NCI-H82 treated with DMSO at 0.1 percent for 48 hours (cell line): ENCODE data around the gene FGFR2.
A peak's percentile ranks its signal among the peaks of the same experiment; 100 is the strongest.
"Not testable (repeated sequence)": the region's sequence is repeated elsewhere in the genome, so short reads cannot be mapped to it uniquely, and the experiment has no call there.

Experiments
- DNase-seq: peaks from one replicate; lab custom pipeline; 2025; ENCODE audit not compliant: unreplicated experiment; lab: John Stamatoyannopoulos, UW

FGFR2 gene

DNA sequence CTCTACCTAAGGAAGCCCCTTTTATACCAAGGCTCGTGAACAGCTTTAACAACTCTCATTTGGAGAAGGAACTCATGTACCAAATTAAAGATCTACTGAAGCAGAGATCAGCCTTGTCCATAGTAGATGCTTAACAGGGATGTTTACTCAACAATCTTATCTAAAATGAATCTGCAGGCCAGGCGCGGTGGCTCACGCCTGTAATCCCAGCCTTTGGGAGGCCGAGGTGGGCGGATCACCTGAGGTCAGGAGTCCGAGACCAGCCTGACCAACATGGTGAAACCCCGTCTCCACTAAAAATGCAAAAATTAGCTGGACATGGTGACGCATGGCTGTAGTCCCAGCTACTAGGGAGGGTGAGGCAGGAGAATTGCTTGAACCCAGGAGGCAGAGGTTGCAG, 43.3 kb downstream of the FGFR2 start:
- not testable (repeated sequence) for DNase-seq

DNA sequence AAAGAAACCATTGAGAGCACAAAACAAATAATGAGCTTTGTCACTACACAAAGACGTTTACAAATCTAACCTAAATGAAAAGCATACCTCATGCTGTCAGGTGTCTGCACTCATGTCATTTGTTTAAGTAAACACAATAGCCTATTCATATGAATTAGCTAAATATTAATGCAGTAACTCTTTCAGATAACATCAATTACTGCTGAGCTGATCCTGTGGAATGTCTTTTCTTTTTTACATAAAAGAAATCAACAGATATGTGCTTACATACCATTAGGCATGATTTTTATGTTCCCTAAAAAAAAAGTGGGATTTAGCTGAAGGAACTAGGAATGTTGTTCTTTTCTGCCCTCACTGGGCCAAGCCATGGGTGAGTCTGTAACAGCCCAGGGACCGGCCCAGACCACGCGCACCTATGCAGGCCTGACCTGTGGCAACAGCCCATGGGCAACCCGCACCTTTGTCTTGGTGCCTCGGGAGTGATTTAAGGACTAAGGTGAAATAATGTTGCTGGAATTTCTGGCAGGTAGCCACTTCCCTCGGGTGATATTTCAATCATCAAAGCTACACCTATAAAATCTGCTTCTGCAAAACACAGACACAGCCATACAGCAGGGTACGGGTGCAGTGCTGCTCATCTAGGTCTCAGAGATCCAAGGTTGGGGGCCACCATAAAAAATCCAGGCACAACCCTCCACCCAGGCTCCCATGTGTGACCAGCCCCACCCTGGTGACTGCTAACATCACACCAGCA, 44.6 kb downstream of the FGFR2 start:
- DNase-seq = no peak

DNA sequence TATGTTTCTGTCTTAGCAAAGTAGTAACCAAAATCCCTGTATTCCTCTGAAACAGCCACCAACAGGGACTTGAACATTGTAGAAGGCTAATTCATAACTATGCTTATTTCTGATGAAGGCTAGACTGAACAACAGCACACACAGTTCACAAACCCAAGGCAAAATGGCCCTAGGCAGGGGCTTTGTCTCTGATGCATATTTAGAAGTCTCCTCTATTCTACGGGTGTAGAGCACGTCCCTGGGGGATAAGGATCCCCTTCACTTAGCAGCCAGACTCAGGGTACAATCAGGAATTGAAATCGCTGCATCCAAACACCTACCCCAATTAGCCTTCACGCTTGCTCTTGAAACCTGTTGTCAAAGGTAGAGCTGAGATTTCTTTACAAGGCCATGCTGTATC, 45.5 kb downstream of the FGFR2 start:
- DNase-seq = no peak

DNA sequence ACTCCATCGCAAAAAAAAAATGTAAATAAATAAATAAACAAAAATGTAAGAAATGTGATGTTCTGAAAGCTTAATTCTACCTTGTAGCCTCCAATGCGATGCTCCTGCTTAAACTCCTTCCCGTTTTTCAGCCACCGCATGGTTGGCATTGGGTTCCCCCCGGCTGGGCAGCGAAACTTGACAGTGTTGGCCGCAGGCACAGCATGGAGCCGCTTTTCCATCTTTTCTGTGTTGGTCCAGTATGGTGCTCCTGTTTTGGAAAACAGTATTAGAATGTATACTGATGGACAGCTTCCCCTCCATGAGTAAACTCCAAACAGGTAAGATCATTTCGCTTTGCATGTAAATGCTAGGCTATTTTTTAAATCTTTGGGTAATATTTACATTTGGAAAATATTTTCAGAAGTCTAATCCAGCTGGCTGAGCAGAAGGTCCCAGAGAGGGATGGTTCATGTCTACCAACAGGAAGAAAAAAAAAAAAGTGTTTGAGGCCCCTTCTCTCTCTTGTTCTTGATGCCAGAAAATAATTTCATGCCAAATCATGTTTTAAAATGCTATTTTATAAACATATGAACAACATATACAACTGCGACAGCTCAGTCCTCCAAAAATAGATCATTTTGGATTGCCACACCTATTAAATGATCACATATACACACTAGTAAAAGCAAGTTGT, 46.9 kb downstream of the FGFR2 start:
- DNase-seq = no peak

DNA sequence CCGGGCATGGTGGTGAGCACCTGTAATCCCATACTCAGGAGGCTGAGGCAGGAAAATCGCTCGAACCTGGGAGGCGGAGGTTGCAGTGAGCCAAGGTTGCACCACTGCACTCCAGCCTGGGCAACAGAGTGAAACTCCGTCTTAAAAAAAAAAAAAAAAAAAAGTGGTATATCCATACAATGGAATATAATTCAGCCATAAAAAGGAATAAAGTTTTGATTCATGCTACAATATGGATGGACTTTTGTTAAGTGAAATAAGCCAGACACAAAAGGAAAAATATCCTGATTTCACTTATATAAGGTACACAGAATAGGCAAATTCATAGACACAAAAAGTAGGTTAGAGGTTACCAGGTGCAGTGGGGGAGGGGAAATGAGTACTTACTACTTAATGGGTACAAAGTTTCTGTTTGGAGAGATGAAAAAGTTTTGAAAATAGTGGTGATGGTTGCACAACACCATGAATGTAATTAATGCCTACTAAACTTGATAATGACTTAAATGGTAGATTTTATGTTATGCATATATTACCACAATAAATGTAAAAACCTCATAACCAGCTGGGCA, 53.9 kb downstream of the FGFR2 start:
- DNase-seq = no peak

DNA sequence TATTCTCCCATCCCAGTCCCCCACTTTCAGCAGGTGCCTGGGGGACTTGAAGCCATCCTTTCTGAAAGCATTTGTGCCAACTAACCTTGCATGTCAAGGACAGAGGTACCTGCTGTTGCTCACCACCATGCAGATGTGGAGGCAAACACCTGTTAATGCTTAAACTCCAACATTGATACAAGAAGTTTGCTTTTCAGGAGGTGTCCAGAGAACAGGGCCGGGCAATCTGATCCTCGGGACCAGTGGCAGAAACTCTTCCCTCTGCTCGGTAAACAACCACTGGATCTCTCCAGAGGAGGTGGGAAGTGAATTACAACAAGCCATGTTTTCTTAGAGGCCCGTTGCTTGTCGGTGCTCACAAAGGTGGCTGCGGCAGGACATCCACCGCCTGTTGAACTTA, 54.7 kb downstream of the FGFR2 start:
- DNase-seq = no peak

DNA sequence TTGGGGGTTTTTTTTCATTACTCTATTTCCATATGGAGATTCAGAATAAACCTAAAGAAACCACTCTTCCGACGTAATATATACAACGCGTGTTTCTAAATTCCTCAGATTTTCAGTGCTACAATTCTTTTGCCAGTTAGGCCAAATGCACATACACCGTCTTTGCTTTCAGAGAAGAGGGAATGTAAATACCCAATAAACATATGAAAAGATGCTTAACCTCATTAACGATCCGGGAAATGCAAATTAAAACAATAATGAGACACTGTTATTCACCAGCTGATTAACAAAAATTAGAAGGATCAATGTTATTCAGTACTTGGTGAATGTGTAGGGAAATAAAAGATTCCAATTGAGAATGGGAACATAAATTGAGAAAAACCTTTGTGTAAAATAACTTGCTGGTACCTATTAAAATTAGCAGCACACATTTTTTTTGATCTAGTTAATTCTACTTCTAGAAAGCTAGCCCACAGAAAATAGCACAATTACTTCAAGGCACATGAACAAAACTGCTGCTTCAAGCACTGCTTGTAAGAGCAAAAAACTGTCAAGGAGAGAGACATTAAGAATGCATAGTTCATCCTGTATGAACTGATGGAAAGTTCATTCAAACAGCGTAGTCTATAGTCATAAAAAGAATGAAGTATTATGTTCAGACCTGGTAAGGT, 56.7 kb downstream of the FGFR2 start:
- no peak for DNase-seq

DNA sequence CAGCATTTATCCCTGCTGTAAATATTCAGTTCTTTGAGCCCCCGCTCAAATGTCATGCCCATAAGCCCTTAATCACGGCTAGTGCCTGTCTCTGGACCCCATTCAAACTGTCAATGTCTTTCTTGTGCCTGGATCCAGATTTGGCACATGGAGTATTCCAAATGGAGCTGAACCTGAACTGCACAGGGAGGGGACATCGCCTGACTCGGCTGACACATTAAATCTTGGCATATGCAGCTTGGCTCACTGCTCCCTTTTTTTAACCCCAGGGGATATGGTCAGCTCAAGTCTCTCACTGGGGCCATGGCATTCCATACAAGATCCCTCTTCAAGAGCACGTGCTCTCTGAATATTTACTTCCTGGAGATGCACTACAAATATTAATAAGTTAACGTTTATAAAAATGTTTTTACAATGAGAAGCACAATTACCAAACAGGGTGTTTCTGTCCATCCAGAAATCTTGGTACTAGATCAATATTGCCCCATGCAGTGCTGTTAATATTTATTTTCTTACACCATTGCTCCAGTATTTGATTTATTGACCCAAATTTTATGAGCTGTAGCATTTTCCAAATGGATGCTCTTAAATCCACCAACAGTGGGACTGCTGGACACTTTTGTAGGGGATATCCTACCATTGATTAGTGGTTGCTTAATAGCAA, 57.4 kb downstream of the FGFR2 start:
- no peak for DNase-seq

DNA sequence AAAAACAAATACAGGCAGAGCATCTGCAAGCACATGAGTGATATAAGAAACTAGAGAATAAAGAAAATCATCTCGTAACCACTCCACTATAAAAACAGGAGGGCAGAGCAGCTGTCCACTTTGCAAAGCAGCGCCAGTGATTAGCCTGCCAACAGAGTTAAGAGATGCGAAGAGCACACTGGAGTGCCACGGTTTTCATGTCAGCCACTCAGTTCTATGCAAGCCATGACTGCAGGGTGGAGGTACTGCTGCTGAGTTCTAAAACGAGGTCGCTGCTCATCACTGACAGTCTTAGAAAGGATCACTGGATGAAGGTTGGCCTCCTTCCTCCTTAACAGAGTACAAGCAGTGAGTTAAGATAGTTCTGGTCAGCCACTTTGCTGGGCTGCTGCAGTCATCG, 58.5 kb downstream of the FGFR2 start:
- DNase-seq = no peak

DNA sequence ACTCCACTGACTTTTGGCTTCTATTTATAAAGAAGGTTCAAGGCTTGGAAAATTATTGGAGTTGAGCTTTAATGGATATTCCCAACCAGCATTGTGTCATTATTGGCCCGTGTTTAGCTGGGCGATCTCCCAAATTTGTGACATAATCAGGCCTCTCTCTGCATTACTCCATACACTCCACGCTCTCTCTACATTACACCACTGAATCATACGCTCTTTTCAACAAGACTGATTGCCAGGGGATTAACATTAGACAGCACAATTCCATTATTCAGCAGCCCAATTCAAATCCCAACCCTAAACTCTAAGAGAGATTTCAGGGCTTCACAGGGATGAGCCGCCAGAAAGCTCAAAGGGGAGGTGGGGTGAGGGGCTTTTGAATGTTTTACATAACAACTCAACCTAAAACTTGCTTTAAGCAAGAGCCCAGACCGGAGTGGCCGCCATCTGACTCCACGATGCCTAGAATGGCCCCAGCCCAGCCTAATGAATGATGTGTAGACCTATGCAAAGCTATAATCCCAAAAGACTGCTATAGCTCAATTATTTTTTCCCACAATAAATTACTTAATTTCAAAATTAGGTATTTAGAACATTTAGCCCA, 61.8 kb downstream of the FGFR2 start:
- DNase-seq = peak; percentile 55

DNA sequence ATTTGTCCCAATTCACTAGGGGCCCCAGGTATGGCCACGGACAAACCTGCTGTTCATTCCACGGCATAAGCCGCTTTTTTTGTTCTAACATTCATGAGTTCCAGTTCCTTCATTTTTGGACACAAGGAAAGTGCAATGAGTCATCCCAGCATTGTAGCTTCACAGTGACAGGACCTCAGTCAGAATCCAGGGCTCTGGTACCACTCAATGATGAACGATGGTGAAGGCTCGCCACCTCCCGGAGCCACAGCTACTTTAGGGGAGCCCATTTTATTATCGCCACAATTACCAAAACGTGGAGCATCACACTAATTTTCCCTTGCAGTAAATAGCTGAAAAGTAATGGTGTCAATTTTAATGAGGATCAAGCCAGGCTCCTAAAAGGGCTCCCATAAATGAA, 62.9 kb downstream of the FGFR2 start:
- no peak for DNase-seq

DNA sequence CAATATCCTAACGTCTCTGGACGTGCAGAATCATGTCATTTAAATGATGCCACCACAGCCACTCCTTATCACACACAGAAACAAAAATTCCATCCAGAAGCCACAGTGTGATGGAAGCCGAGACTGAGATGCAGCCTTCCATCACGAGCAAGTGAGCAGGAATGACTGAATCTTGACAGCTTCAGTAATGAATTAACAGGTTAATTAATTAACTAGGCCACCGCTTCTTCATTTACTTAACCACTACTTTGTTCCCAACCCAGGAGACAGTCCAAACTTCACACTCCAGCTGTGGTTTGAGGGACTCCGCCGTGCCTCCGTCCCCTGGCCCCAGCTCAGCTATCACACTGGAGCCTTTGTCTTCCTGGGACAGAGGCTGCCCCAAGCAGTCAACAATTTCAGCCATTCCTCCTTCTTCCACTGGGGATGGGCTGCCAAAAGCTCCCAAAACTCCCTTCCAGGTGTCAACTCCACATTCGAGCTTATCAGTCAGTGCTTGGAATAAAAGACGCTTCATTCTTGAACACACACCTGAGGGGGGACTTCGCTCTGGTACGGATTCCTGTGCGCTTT, 65.9 kb downstream of the FGFR2 start:
- no peak for DNase-seq

DNA sequence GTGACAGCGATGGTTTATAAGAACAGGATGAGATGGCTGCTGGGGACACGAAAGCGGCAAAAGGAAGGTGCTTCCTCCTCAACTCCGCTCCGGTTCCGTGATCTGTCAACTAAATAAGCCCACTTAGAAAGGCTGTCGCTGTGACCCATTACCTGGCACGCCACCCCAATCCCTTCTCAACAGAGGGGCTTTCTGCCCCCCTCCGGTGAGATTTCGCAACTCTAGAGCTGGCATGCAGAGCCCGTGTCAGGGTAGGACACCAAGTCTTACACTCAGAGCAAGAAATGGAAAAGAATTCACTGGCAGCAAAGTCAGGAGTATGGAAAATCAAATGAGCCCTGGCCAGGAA, 66.4 kb downstream of the FGFR2 start:
- no peak for DNase-seq

DNA sequence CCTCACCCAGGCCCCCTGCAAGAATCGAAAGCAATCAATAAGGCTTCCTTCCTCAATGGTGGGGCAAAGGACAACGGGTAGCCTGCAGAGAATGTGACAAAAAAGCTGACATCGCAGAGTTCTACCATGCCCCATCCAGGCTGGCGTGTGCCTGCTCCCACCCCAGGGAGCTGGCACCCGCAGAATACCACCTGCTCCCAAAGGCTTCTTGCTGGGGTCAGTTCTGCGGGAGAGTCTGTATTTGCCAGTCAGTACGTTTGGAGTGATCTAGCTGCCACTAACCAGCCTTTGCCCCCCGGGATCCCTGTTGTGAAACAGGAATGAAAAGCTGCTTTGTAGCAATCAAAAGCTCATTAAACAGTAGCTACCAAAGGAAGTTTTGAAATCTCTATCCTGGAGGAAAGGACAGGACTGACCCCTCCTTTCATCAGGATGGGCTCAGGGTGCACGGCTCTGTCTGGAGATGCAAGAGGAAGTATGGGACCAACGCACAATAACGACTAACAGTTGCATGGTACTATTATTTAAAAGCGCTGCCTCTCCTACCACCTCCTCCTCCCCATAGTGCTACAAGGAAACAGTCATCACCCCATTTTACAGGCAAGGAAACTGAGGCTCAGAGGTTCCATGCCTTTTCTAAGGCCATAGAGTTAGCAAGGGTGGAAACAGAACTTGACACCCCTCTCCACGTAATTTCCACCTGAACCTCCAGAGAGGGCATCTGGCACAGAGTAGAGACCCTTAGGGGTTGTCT, 67.0 kb downstream of the FGFR2 start:
- no peak for DNase-seq

DNA sequence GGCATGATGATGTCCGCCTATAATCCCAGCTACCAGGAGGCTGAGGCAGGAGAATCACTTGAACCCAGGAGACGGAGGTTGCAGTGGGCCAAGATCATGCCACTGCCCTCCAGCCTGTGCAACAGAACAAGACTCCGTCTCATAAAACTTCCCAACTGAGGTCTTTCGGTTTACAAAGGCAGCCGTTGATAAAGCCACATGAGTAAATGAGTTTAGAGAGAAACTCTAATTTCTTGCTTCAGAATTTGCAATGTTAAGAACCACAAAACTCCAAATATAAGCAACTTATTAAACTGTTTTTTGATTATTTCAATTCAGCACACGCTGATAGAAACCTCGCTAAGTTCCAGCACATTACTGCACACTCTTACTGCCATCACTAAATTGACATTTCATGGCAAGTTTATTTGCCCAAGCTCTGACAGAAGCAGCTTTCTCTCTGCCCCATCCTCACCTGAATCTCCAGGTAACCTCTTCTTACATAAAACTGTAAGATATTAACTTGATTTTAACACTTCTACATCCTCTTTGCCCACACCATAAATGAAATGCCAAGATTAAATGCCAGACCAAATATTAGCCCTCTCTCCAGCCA, 67.7 kb downstream of the FGFR2 start:
- DNase-seq = no peak

DNA sequence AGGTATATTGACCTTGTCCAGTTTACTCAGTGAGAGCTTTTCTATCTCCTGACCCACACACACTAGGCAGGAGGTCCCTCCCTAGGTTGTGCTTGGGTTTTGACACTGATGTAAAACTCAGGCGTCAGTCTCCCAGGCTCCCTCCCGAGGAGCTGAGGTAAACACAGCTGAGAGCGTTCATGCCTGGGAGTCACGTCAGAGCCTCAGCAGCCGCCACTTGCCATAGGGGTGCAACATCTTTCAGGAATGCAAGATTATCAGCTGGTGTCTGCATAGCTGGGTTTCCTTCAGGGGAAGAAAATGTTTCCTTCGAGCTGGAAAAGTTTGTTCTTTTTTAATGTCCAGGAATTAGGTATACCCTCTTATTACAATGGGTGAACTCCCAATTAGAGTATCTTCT, 70.6 kb downstream of the FGFR2 start:
- no peak for DNase-seq

DNA sequence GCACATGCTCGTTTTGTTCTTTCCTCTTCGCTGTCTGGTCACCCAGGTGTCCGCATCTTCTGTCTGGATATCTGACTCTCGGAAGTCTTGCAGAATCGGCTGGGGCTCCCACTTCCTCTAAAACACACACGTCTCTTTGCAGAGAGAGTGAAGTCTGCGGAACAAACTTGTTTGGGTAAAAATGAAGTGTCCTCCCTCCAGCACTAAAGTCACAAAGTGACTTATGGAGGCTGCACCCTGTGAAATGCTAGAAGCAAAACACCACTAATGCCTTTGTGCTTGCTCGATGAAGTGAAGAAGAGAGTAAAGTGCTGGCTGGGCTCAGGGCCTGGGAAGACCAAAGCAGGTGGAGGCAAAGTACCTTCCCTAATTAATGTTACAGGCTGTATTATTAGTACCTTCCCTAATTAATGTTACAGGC, 71.4 kb downstream of the FGFR2 start:
- no peak for DNase-seq

DNA sequence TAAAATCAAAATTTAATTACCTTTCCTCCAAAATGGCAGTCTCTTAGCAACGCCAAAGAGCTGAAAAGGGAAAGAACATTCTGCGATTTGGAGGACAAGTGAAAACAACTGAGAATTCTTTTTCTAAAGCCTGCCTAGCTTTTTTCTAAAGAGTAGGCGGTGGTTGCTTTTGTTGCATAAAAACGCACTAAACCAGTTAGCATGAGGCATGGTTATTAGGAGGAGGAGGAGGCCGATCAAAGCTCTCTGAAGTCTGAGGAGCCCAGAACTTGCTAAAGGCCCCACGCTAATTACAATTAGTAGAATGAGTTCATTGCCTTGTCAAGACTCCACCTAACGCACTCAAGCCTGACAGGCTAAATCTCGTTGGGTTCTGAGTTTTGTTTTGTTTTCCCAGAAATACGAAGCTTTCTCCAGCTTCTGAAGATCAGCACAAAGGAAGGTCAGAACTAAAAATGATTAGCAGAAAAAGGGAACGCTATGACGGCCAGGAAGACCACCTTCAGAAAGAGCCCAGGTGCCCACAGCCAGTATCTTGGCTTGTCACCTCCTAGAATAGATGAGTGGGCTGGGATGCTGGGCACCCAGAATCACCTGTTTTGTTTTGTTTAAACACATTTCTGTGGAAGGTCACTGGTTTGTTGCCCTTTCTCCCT, 72.0 kb downstream of the FGFR2 start:
- no peak for DNase-seq
